Renal cortical epithelial cell (primary cell): Measurements from ENCODE around the gene TOMM7. TPM values are rescaled to one million over a fixed set of nuclear protein-coding genes. Genes with fewer than 3 reads are reported as not detected.
"Not testable (repeated sequence)": the region's sequence is repeated elsewhere in the genome, so short reads cannot be mapped to it uniquely, and the experiment has no call there.

ENCODE experiments used
- DNase-seq: peaks from one replicate; pipeline ENCODE4 v3.0.0-alpha.2; 2011; ENCODE audit warnings: low read depth
- total RNA-seq: library from RNA; depleted of rRNA; stranded (reverse); fragments of >200 nt; gene quantifications from 2 replicates; pipeline ENCODE4 v1.2.3, GENCODE V29; 2014

Gene TOMM7
- total RNA-seq, 1 donor from 2014 or later: 55.1 TPM

- DNase-seq: peak; percentile 11
Observed at GRCh38 chr7:22821702-22822485, 755 bp downstream of the TOMM7 start.

GRCh38 chr7:22819476-22819875, 3.2 kb downstream of the TOMM7 start:
- DNase-seq: no peak

- DNase-seq: peak; percentile 40
Observed at GRCh38 chr7:22814261-22815208, 8.1 kb downstream of the TOMM7 start.

GRCh38 chr7:22812353-22812752, 10.3 kb downstream of the TOMM7 start:
- DNase-seq: no peak

GRCh38 chr7:22811746-22812280, 10.8 kb downstream of the TOMM7 start:
- no peak for DNase-seq

- DNase-seq: no peak
Observed at GRCh38 chr7:22810843-22811242, 11.8 kb downstream of the TOMM7 start.

GRCh38 chr7:22809902-22810642, 12.6 kb downstream of the TOMM7 start:
- DNase-seq: no peak

- DNase-seq: no peak
Observed at GRCh38 chr7:22808140-22808539, 14.5 kb downstream of the TOMM7 start.

- DNase-seq: no peak
Observed at GRCh38 chr7:22806752-22807151, 15.9 kb downstream of the TOMM7 start.

- DNase-seq: no peak
Observed at GRCh38 chr7:22805227-22805626, 17.4 kb downstream of the TOMM7 start.

GRCh38 chr7:22802831-22803230, 19.8 kb downstream of the TOMM7 start:
- not testable (repeated sequence) for DNase-seq

GRCh38 chr7:22802426-22802825, 20.2 kb downstream of the TOMM7 start:
- no peak for DNase-seq

GRCh38 chr7:22801912-22802311, 20.7 kb downstream of the TOMM7 start:
- DNase-seq: no peak

GRCh38 chr7:22799633-22800032, 23.0 kb downstream of the TOMM7 start:
- DNase-seq: no peak

GRCh38 chr7:22793593-22794462, 28.8 kb downstream of the TOMM7 start:
- no peak for DNase-seq

- no peak for DNase-seq
Observed at GRCh38 chr7:22791204-22792158, 31.2 kb downstream of the TOMM7 start.

GRCh38 chr7:22790640-22791039, 32.0 kb downstream of the TOMM7 start:
- DNase-seq: not testable (repeated sequence)

GRCh38 chr7:22787951-22788350, 34.7 kb downstream of the TOMM7 start:
- no peak for DNase-seq

GRCh38 chr7:22786290-22786932, 36.2 kb downstream of the TOMM7 start:
- DNase-seq: peak; percentile 23
